Right atrium auricular region (tissue), 2 donors: ENCODE results near the gene CHRM1. TPM values are rescaled to one million over a fixed set of nuclear protein-coding genes. Genes with fewer than 3 reads are reported as not detected.

Experiments used
- DNase-seq: peaks from one replicate; pipeline ENCODE4 v3.0.0-alpha.2; 2019; ENCODE audit warnings: low spot score
- H3K27ac ChIP-seq, 2 donors: fragments of 200-600 bp; sonication (generic); 1 replicate in 1 of 2; 2 replicates in 1 of 2; pipeline ENCODE4 v1.5.1; 2016 to 2019
- H3K27me3 ChIP-seq, 2 donors: fragments of 200-600 bp; sonication (generic); one replicate each; pipeline versions ENCODE4 v1.5.1 to v1.6.0; 2017 to 2019
- H3K36me3 ChIP-seq: fragments of 200-600 bp; sonication (generic); one replicate; pipeline ENCODE4 v1.5.1; 2016
- H3K4me1 ChIP-seq, 2 donors: fragments of 200-600 bp; sonication (generic); one replicate each; pipeline versions ENCODE4 v1.5.1 to v1.6.0; 2017 to 2019
- H3K4me3 ChIP-seq, 2 donors: fragments of 200-600 bp; sonication (generic); 1 replicate in 1 of 2; 2 replicates in 1 of 2; pipeline ENCODE4 v1.5.1; 2017 to 2019; ENCODE audit warnings: mild to moderate bottlenecking in 1 of 2, moderate library complexity in 1 of 2
- H3K9me3 ChIP-seq, 2 donors: fragments of 200-600 bp; sonication (generic); one replicate each; pipeline ENCODE4 v1.5.1; 2019
- total RNA-seq, 2 donors: library from RNA; depleted of rRNA; stranded (reverse); fragments of >200 nt; gene quantifications; one replicate each; pipeline ENCODE4 v1.1.0, GENCODE V29; 2016
- TF ChIP-seq, protein P1 (sequence below), 2 donors: fragments of 200-600 bp; sonication (generic); IDR thresholded peaks; one replicate each; pipeline ENCODE4 v1.5.1; 2019; ENCODE audit warnings: antibody characterized with exemption in 2 of 2

The CHRM1 gene
- total RNA-seq, 2 donors from 2014 or later = not detected

DNA sequence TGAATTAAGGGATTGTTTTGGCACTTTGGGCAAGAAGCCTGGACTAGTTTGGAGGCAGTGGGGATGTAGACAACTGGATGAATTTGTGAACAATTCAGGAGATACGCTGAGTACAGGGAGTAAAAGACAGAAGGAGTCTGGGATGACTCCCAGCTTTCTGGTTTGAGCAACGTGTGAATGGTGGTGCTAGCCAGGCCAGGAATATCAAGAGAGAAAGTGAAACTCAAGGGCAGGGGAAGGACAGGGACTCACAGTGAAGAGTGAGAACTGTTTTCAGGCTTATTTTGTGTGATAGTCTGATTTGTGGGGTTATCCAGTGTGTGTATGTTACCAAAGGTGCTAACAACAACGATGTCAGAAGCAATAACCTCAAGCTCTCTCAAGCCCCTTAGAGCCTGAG, 15.9 kb downstream of the CHRM1 start:
- no peak overlapping the region for H3K4me3 ChIP-seq
- no peak for DNase-seq
- peaks cover 0 to 22% of the 10 kb centered on the region in 2 donors for H3K4me1 ChIP-seq
- H3K27me3 ChIP-seq = no peaks in the 10 kb centered on the region
- TF ChIP-seq, protein P1, sequence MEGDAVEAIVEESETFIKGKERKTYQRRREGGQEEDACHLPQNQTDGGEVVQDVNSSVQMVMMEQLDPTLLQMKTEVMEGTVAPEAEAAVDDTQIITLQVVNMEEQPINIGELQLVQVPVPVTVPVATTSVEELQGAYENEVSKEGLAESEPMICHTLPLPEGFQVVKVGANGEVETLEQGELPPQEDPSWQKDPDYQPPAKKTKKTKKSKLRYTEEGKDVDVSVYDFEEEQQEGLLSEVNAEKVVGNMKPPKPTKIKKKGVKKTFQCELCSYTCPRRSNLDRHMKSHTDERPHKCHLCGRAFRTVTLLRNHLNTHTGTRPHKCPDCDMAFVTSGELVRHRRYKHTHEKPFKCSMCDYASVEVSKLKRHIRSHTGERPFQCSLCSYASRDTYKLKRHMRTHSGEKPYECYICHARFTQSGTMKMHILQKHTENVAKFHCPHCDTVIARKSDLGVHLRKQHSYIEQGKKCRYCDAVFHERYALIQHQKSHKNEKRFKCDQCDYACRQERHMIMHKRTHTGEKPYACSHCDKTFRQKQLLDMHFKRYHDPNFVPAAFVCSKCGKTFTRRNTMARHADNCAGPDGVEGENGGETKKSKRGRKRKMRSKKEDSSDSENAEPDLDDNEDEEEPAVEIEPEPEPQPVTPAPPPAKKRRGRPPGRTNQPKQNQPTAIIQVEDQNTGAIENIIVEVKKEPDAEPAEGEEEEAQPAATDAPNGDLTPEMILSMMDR (IDR thresholded peaks at IDR 0.05) = no peak
- H3K36me3 ChIP-seq = no peaks in the 10 kb centered on the region
- H3K9me3 ChIP-seq = no peaks in the 10 kb centered on the region
- H3K27ac ChIP-seq = peak overlapping the region in 1 of 2 donors; percentile 54

DNA sequence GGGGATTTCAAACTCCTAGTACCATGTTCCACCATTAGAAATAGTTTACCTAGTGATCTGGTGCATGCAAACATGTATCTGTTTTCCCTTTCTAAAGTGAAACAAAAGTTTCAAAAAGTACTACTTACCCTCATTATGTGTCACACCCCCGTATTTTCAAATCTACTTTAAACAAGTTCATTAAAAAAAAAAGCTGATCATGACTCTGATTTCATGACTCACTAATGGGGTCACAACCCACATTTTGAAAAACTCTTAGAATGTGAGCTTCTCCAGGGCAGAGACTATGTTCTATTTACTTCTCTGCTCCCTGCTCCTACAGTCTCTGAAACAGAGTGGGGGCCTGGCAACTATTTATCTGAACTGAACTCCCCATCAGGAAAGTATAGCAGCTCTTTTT, 18.2 kb downstream of the CHRM1 start:
- TF ChIP-seq, protein P1 (IDR thresholded peaks at IDR 0.05) = no peak
- H3K27ac ChIP-seq = no peak overlapping the region
- no peak for DNase-seq
- no peaks in the 10 kb centered on the region for H3K9me3 ChIP-seq
- H3K4me3 ChIP-seq = no peak overlapping the region
- H3K4me1 ChIP-seq = peaks cover 0 to 9% of the 10 kb centered on the region in 2 donors
- no peaks in the 10 kb centered on the region for H3K36me3 ChIP-seq
- no peaks in the 10 kb centered on the region for H3K27me3 ChIP-seq

DNA sequence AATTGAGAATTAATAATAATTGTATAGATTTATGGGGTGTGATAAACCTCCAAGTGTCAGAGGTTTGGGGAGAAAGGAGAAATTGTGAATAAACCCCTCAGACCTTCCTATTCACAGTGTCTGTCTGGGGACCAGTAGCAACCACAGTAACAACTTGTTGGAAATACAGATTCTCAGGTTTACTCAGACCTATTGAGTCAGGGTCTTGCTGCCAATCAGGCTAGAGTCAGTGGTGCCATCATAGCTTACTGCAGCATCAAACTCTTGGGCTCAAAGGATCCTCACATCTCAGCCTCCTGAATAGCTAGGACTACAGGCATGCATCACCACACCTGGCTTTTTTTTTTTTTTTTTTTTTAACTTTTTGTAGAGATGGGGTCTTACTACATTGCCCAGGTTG, 23.1 kb downstream of the CHRM1 start:
- Histone ChIP-seq H3K36me3 (no peaks in the 10 kb centered on the region), H3K9me3 (no peaks in the 10 kb centered on the region), H3K27ac (no peak overlapping the region), H3K4me3 (no peak overlapping the region), H3K27me3 (no peaks in the 10 kb centered on the region), H3K4me1 (no peaks in the 10 kb centered on the region)
- DNase-seq = no peak
- TF ChIP-seq, protein P1 (IDR thresholded peaks at IDR 0.05) = no peak

DNA sequence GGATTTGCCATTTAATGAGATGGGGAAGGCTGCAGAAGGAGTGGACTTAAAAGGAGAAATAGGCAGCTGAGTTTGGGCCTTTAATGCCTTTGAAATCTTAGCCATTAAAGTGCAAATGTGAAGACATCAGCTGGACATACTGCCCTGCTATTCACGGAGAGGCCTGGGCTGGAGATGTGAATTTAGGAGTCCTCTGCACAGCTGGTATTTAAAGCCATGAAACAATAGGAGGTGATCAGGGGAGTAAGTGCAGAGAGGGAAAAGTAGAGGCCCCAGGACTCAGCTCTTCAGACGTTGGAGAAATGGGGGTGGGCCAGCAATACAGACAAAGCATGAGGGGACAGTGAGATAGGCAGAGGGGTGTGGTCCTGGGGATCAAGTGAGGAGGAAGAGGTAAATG, 23.9 kb downstream of the CHRM1 start:
- TF ChIP-seq, protein P1 (IDR thresholded peaks at IDR 0.05) = no peak
- DNase-seq = no peak
- Histone ChIP-seq H3K4me1 (no peaks in the 10 kb centered on the region), H3K27ac (no peak overlapping the region), H3K9me3 (no peaks in the 10 kb centered on the region), H3K36me3 (no peaks in the 10 kb centered on the region), H3K4me3 (no peak overlapping the region), H3K27me3 (no peaks in the 10 kb centered on the region)

DNA sequence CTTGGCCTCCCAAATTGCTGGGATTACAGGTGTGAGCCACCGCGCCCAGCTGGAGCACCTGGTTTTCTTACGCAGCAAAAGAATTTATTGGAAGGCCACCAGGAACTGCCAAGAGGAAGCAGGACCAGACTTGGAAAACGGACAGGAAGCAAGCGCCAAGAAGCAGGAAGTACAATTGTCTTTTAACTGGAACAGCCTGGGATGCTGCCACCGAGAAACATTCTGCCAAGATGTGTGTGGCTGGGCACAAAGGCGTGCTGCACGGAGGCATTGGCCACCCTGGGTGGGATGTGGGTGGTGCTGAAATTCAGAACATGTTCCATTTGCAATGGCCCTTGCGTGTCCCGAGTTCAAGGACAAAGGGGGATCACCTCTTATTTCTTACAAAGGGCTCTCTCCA, 25.1 kb downstream of the CHRM1 start:
- H3K9me3 ChIP-seq = no peaks in the 10 kb centered on the region
- no peak overlapping the region for H3K27ac ChIP-seq
- H3K27me3 ChIP-seq = no peaks in the 10 kb centered on the region
- TF ChIP-seq, protein P1 (IDR thresholded peaks at IDR 0.05) = no peak
- H3K36me3 ChIP-seq = no peaks in the 10 kb centered on the region
- no peak overlapping the region for H3K4me3 ChIP-seq
- no peak for DNase-seq
- peaks cover 0 to under 1% of the 10 kb centered on the region in 2 donors for H3K4me1 ChIP-seq

DNA sequence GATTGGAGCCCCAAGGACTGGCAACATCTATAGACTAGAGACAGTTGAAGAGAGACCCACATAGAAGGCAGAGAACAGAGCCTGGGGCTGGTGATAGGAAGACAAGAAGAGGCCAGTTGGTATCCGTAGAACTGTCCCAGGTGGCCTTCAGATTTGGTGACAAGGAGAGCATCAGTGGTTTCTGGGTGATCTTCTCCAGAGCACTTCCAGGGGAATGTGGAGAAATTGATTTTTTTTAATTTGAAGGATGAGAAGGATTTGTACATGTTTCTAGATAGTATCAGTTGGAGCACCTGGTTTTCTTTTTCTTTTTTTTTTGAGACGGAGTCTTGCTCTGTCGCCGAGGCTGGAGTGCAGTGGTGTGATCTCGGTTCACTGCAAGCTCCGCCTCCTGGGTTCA, 25.7 kb downstream of the CHRM1 start:
- TF ChIP-seq, protein P1 (IDR thresholded peaks at IDR 0.05) = no peak
- Histone ChIP-seq H3K27me3 (no peaks in the 10 kb centered on the region), H3K4me3 (no peak overlapping the region), H3K9me3 (no peaks in the 10 kb centered on the region), H3K4me1 (peaks cover 0 to 6% of the 10 kb centered on the region in 2 donors), H3K27ac (no peak overlapping the region), H3K36me3 (no peaks in the 10 kb centered on the region)
- DNase-seq = no peak
